NT2/D1 (cell line): ENCODE data around the gene CHST1.

Source experiments
- DNase-seq: peaks from one replicate; pipeline ENCODE4 v3.0.0-alpha.2; 2011; ENCODE audit warnings: low read depth, low spot score
- H3K27me3 ChIP-seq: 2 replicates; pipeline ENCODE4 v1.6.0; 2011; ENCODE audit warnings: mild to moderate bottlenecking; ENCODE audit not compliant: insufficient read length, insufficient read depth
- H3K36me3 ChIP-seq: 2 replicates; pipeline ENCODE4 v1.6.1; 2011; ENCODE audit warnings: mild to moderate bottlenecking, low read length, mixed read lengths; ENCODE audit not compliant: insufficient read depth, insufficient read length
- H3K4me1 ChIP-seq: 2 replicates; pipeline ENCODE4 v1.5.1; 2011; ENCODE audit not compliant: insufficient read depth, insufficient read length
- H3K4me3 ChIP-seq: 2 replicates; pipeline ENCODE4 v1.5.1; 2011; ENCODE audit warnings: low read depth; ENCODE audit not compliant: insufficient read length
- H3K9ac ChIP-seq: 2 replicates; pipeline ENCODE4 v1.6.0; 2011; ENCODE audit warnings: low read depth; ENCODE audit not compliant: insufficient read length
- H3K9me3 ChIP-seq: 2 replicates; pipeline ENCODE4 v1.5.1; 2011; ENCODE audit warnings: mild to moderate bottlenecking, low read length; ENCODE audit not compliant: insufficient read depth
- SUZ12 ChIP-seq: IDR thresholded peaks from 2 replicates; pipeline ENCODE4 v1.6.1; 2011; ENCODE audit not compliant: insufficient read length, insufficient read depth; ENCODE audit errors: extremely low read depth
- YY1 ChIP-seq: IDR thresholded peaks from 2 replicates; pipeline ENCODE4 v1.6.1; 2011; ENCODE audit not compliant: insufficient read length, insufficient read depth
- ZNF274 ChIP-seq: IDR thresholded peaks from 2 replicates; pipeline ENCODE4 v1.6.1; 2011; ENCODE audit warnings: mild to moderate bottlenecking, low read depth, low read length

Gene CHST1

DNA sequence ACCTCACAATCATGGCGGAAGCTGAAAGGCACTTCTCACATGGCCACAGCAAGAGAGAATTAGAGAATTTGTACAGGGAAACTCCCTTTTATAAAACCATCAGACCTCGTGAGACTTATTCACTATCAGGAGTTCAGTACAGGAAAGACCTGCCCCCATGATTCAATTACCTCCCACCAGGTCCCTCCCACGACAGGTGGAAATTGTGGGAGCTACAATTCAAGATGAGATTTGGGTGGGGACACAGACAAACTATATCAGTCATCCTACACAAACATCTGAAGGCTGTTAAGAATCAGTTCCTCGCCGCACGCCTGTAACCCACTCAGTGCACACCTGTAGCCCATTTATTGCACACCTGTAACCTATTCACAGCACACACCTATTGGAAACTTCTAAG lies 39.8 kb downstream of the CHST1 start:
- Histone ChIP-seq H3K4me3 (no peak overlapping the region), H3K27me3 (no peaks in the 10 kb centered on the region), H3K4me1 (no peaks in the 10 kb centered on the region), H3K36me3 (no peaks in the 10 kb centered on the region), H3K9me3 (peaks cover 30% of the 10 kb centered on the region), H3K9ac (no peak overlapping the region)
- DNase-seq = no peak
- no peak for TF ChIP-seq ZNF274
- TF ChIP-seq YY1 = no peak
- TF ChIP-seq SUZ12 = no peak

- Histone ChIP-seq H3K36me3 (no peaks in the 10 kb centered on the region), H3K9ac (no peak overlapping the region), H3K4me1 (no peaks in the 10 kb centered on the region), H3K9me3 (peaks cover 39% of the 10 kb centered on the region), H3K27me3 (no peaks in the 10 kb centered on the region), H3K4me3 (no peak overlapping the region)
- TF ChIP-seq ZNF274 (no peak), SUZ12 (no peak), YY1 (no peak)
- no peak for DNase-seq
These were observed 41.3 kb downstream of the CHST1 start for GRCh38 chr11:45624095-45624494.

GRCh38 chr11:45622861-45623260 lies 42.6 kb downstream of the CHST1 start:
- TF ChIP-seq YY1 = no peak
- no peak for TF ChIP-seq ZNF274
- TF ChIP-seq SUZ12 = no peak
- no peak overlapping the region for H3K9ac ChIP-seq
- H3K27me3 ChIP-seq = no peaks in the 10 kb centered on the region
- H3K9me3 ChIP-seq = peaks cover 35% of the 10 kb centered on the region
- no peaks in the 10 kb centered on the region for H3K36me3 ChIP-seq
- H3K4me1 ChIP-seq = no peaks in the 10 kb centered on the region
- no peak for DNase-seq
- no peak overlapping the region for H3K4me3 ChIP-seq

- TF ChIP-seq ZNF274 (no peak), SUZ12 (no peak), YY1 (no peak)
These were observed 43.1 kb downstream of the CHST1 start for GRCh38 chr11:45622283-45622682.

GRCh38 chr11:45621588-45621987 lies 43.8 kb downstream of the CHST1 start:
- Histone ChIP-seq H3K4me1 (no peaks in the 10 kb centered on the region), H3K9me3 (peaks cover 30% of the 10 kb centered on the region), H3K9ac (no peak overlapping the region), H3K27me3 (no peaks in the 10 kb centered on the region), H3K36me3 (no peaks in the 10 kb centered on the region), H3K4me3 (no peak overlapping the region)
- no peak for DNase-seq
- no peak for TF ChIP-seq ZNF274
- TF ChIP-seq SUZ12 = no peak
- TF ChIP-seq YY1 = no peak

More at GRCh38 chr11:45622283-45622682, 43.1 kb downstream of the CHST1 start:
- no peak overlapping the region for H3K4me3 ChIP-seq
- H3K4me1 ChIP-seq = no peaks in the 10 kb centered on the region
- no peak overlapping the region for H3K9ac ChIP-seq
- peaks cover 30% of the 10 kb centered on the region for H3K9me3 ChIP-seq
- DNase-seq = no peak
- H3K27me3 ChIP-seq = no peaks in the 10 kb centered on the region
- H3K36me3 ChIP-seq = no peaks in the 10 kb centered on the region

GRCh38 chr11:45620243-45620642 lies 45.2 kb downstream of the CHST1 start:
- no peak for DNase-seq
- Histone ChIP-seq H3K4me3 (no peak overlapping the region), H3K9ac (no peak overlapping the region), H3K27me3 (no peaks in the 10 kb centered on the region), H3K4me1 (no peaks in the 10 kb centered on the region), H3K36me3 (no peaks in the 10 kb centered on the region), H3K9me3 (peaks cover 30% of the 10 kb centered on the region)
- TF ChIP-seq ZNF274 (no peak), SUZ12 (no peak), YY1 (no peak)

GRCh38 chr11:45618897-45619296 lies 46.5 kb downstream of the CHST1 start:
- TF ChIP-seq SUZ12 = no peak
- TF ChIP-seq ZNF274 = no peak
- no peak for TF ChIP-seq YY1

More at GRCh38 chr11:45618897-45619296, 46.5 kb downstream of the CHST1 start:
- no peak for DNase-seq
- Histone ChIP-seq H3K27me3 (no peaks in the 10 kb centered on the region), H3K36me3 (no peaks in the 10 kb centered on the region), H3K4me1 (no peaks in the 10 kb centered on the region), H3K4me3 (no peak overlapping the region), H3K9ac (no peak overlapping the region), H3K9me3 (peaks cover 30% of the 10 kb centered on the region)
